Kidney epithelial cell (primary cell): ENCODE results near the gene STX18. TPM values are rescaled to one million over a fixed set of nuclear protein-coding genes. Genes with fewer than 3 reads are reported as not detected.
"Not testable (repeated sequence)": the region's sequence is repeated elsewhere in the genome, so short reads cannot be mapped to it uniquely, and the experiment has no call there.

Experiments
- DNase-seq: peaks from one replicate; pipeline ENCODE4 v3.0.0-alpha.2; 2010; ENCODE audit warnings: low read depth
- H3K27me3 ChIP-seq: 2 replicates; pipeline ENCODE4 v1.6.0; 2011; ENCODE audit warnings: low read length; ENCODE audit not compliant: control insufficient read depth, insufficient read depth
- H3K36me3 ChIP-seq: 2 replicates; pipeline ENCODE4 v1.5.1; 2011; ENCODE audit warnings: low read length; ENCODE audit not compliant: control insufficient read depth, insufficient read depth
- H3K4me3 ChIP-seq: 2 replicates; pipeline ENCODE4 v1.5.1; 2011; ENCODE audit warnings: low read depth, mild to moderate bottlenecking, control low read depth, low read length
- total RNA-seq: library from RNA; depleted of rRNA; stranded (reverse); fragments of >200 nt; gene quantifications from 2 replicates; pipeline ENCODE4 v1.2.3, GENCODE V29; 2015
- TF ChIP-seq, protein P1 (sequence below): IDR thresholded peaks from 2 replicates; pipeline ENCODE4 v1.5.1; 2011; ENCODE audit warnings: mild to moderate bottlenecking, moderate library complexity, low read length, control low read depth, inconsistent platforms; ENCODE audit not compliant: insufficient read depth, poor library complexity, severe bottlenecking

The STX18 gene
- total RNA-seq, 1 donor from 2014 or later: 39.7 TPM

DNA sequence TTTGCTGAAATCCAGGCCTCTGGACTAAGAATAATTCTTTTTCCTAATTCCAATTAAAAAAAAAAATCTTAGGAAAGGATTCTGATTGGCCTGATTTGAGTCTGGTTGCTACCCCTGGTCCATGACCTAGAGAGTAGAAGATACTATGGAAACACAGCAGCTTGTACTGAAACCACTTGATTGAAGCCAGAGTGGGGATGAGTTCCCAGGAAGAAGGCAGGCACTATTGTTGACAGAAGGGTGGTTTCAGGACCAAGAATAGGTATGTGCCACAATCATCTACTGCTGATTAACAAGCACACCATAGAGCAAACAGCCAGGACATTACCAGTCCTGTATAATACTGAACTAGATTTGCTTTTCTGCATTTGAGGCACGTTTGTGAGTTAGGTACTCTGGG is 29.6 kb downstream of the STX18 start:
- no peaks in the 10 kb centered on the region for H3K36me3 ChIP-seq
- TF ChIP-seq, protein P1, sequence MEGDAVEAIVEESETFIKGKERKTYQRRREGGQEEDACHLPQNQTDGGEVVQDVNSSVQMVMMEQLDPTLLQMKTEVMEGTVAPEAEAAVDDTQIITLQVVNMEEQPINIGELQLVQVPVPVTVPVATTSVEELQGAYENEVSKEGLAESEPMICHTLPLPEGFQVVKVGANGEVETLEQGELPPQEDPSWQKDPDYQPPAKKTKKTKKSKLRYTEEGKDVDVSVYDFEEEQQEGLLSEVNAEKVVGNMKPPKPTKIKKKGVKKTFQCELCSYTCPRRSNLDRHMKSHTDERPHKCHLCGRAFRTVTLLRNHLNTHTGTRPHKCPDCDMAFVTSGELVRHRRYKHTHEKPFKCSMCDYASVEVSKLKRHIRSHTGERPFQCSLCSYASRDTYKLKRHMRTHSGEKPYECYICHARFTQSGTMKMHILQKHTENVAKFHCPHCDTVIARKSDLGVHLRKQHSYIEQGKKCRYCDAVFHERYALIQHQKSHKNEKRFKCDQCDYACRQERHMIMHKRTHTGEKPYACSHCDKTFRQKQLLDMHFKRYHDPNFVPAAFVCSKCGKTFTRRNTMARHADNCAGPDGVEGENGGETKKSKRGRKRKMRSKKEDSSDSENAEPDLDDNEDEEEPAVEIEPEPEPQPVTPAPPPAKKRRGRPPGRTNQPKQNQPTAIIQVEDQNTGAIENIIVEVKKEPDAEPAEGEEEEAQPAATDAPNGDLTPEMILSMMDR: no peak
- no peak overlapping the region for H3K4me3 ChIP-seq
- no peak for DNase-seq
- no peaks in the 10 kb centered on the region for H3K27me3 ChIP-seq

- H3K4me3 ChIP-seq, DNase-seq, H3K36me3 ChIP-seq, H3K27me3 ChIP-seq: not testable (repeated sequence)
These were observed 31.2 kb downstream of the STX18 start for GRCh38 chr4:4510641-4511040.

DNA sequence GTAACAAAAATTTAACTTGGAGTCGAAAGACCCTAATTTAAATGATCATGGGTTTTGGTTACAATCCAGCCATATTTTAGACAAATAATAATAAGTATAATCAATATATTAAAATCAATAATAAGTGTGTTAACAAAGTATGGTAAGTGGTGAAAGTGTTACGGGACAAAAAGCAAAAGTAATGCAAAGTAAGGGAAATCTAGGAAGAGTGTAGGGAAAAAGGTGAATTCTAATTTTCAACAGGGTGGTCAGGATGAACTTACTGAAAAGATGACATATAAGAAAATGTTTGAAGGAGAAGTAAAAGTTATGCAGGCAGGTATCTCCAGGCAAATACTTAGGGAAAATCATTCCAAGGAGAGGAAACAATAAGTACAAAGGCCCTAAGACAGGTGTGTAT is 32.3 kb downstream of the STX18 start:
- no peak overlapping the region for H3K4me3 ChIP-seq
- DNase-seq: no peak
- no peaks in the 10 kb centered on the region for H3K27me3 ChIP-seq
- H3K36me3 ChIP-seq: no peaks in the 10 kb centered on the region
- TF ChIP-seq, protein P1: no peak

DNA sequence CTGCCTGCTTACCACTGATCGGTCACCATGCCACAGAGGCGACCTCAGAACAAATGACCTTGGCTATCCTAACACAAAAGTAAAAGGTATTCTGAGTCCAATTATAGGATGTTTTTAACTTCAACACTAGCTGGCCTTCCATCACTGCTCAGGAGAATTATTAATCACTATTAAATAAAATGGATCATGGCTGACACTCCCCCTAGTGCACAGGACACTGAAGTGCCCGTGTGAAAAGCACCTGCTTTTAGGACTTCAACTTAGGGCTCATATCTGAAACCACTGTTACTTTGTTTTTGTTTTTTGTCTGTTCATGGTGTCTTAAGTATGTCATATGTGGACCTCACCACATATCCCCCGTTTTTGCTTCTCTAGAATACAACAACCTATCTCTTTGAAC is 33.9 kb downstream of the STX18 start:
- DNase-seq: no peak

DNA sequence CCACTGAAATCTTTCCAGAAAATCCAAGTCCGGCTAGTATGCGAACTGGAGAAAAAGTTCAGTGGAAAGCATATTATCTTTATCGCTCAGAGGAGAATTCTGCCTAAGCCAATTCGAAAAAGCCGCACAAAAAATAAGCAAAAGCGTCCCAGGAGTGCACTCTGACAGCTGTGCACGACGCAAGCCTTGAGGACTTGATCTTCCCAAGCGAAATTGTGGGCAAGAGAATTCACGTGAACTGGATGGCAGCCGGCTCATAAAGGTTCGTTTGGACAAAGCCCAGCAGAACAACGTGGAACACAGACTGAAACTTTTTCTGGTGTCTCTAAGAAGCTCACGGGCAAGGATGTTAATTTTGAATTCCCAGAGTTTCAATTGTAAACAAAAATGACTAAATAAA is 34.4 kb downstream of the STX18 start:
- H3K36me3 ChIP-seq: no peaks in the 10 kb centered on the region
- H3K27me3 ChIP-seq: no peaks in the 10 kb centered on the region
- no peak for DNase-seq
- TF ChIP-seq, protein P1: no peak
- H3K4me3 ChIP-seq: no peak overlapping the region

More for the DNA sequence above, 33.9 kb downstream of the STX18 start:
- Histone ChIP-seq H3K4me3 (no peak overlapping the region), H3K36me3 (no peaks in the 10 kb centered on the region), H3K27me3 (no peaks in the 10 kb centered on the region)
- TF ChIP-seq, protein P1: peak; percentile 60

- Histone ChIP-seq H3K27me3 (no peaks in the 10 kb centered on the region), H3K36me3 (no peaks in the 10 kb centered on the region), H3K4me3 (no peak overlapping the region)
- TF ChIP-seq, protein P1: no peak
- DNase-seq: no peak
These were observed 34.9 kb downstream of the STX18 start for GRCh38 chr4:4506961-4507360.

DNA sequence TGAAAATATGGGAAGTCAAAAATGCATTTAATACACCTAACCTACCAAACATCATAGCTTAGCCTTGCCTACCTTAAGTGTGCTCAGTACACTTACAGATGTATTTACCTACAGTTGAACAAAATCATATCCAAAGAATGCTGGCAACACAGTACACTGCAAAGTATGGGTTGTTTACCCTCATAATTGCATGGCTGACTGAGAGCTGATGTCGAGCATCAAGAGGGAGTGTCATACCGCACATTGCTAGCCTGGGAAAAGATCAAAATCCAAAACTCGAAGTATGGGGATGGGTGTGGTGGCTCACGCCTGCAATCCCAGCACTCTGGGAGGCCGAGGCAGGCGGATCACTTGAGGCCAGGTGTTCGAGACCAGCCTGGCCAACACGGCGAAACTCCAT is 36.6 kb downstream of the STX18 start:
- not testable (repeated sequence) for H3K4me3 ChIP-seq, H3K36me3 ChIP-seq, H3K27me3 ChIP-seq, DNase-seq
